ENCODE measurements around the gene CBLB.

Gene CBLB

GRCh38 chr3:105622169-105622568, 246.6 kb downstream of the CBLB start:
- Histone ChIP-seq H3F3A (ENCODE audit: low read depth) (no peaks in the 10 kb centered on the region), H3K27me3 (ENCODE audit: insufficient read depth, low read length, poor library complexity, severe bottlenecking) (no peaks in the 10 kb centered on the region), H3K4me1 (ENCODE audit: insufficient read depth, low read length, poor library complexity, severe bottlenecking) (no peaks in the 10 kb centered on the region), H3K9me2 (replicated peaks; ENCODE audit: low read depth, low read length) (no peaks in the 10 kb centered on the region), H3K4me3 (ENCODE audit: low read length, poor library complexity, severe bottlenecking) (no peak overlapping the region), H4K20me1 (ENCODE audit: insufficient read depth, low read length, poor library complexity, severe bottlenecking) (no peaks in the 10 kb centered on the region), H3K9me3 (ENCODE audit: insufficient read depth, low read depth, low read length) (no peaks in the 10 kb centered on the region), H3K79me2 (ENCODE audit: insufficient read depth, low read length) (no peaks in the 10 kb centered on the region), H3K4me2 (ENCODE audit: low read depth, low read length, poor library complexity, severe bottlenecking) (no peak overlapping the region), H2AFZ (ENCODE audit: low read length) (no peak overlapping the region), H3K36me3 (ENCODE audit: insufficient read depth, low read length) (no peaks in the 10 kb centered on the region), H3K9ac (ENCODE audit: low read depth, low read length, poor library complexity, severe bottlenecking) (no peak overlapping the region)
- TF ChIP-seq CTCF (conservative IDR thresholded peaks at IDR 0.05; ENCODE audit: low read length) (no peak), EZH2phosphoT487 (IDR thresholded peaks at IDR 0.05; ENCODE audit: borderline replicate concordance) (no peak)

GRCh38 chr3:105620236-105620635, 248.6 kb downstream of the CBLB start:
- Histone ChIP-seq H3K4me3 (ENCODE audit: low read length, poor library complexity, severe bottlenecking) (no peak overlapping the region), H3K79me2 (ENCODE audit: insufficient read depth, low read length) (no peaks in the 10 kb centered on the region), H3K27me3 (ENCODE audit: insufficient read depth, low read length, poor library complexity, severe bottlenecking) (no peaks in the 10 kb centered on the region), H3K4me2 (ENCODE audit: low read depth, low read length, poor library complexity, severe bottlenecking) (no peak overlapping the region), H3K4me1 (ENCODE audit: insufficient read depth, low read length, poor library complexity, severe bottlenecking) (no peaks in the 10 kb centered on the region), H4K20me1 (ENCODE audit: insufficient read depth, low read length, poor library complexity, severe bottlenecking) (no peaks in the 10 kb centered on the region), H3K9me2 (replicated peaks; ENCODE audit: low read depth, low read length) (no peaks in the 10 kb centered on the region), H3K36me3 (ENCODE audit: insufficient read depth, low read length) (no peaks in the 10 kb centered on the region), H2AFZ (ENCODE audit: low read length) (no peak overlapping the region), H3K9ac (ENCODE audit: low read depth, low read length, poor library complexity, severe bottlenecking) (no peak overlapping the region), H3F3A (ENCODE audit: low read depth) (no peaks in the 10 kb centered on the region), H3K9me3 (ENCODE audit: insufficient read depth, low read depth, low read length) (no peaks in the 10 kb centered on the region)
- TF ChIP-seq EZH2phosphoT487 (IDR thresholded peaks at IDR 0.05; ENCODE audit: borderline replicate concordance) = no peak
- TF ChIP-seq CTCF (conservative IDR thresholded peaks at IDR 0.05; ENCODE audit: low read length) = no peak

GRCh38 chr3:105619651-105620050, 249.2 kb downstream of the CBLB start:
- TF ChIP-seq EZH2phosphoT487 (IDR thresholded peaks at IDR 0.05; ENCODE audit: borderline replicate concordance) (no peak), CTCF (conservative IDR thresholded peaks at IDR 0.05; ENCODE audit: low read length) (no peak)
- no peak overlapping the region for H3K4me3 ChIP-seq (ENCODE audit: low read length, poor library complexity, severe bottlenecking)
- H3K9me3 ChIP-seq (ENCODE audit: insufficient read depth, low read depth, low read length) = no peaks in the 10 kb centered on the region
- H3K79me2 ChIP-seq (ENCODE audit: insufficient read depth, low read length) = no peaks in the 10 kb centered on the region
- H2AFZ ChIP-seq (ENCODE audit: low read length) = no peak overlapping the region
- H3K9ac ChIP-seq (ENCODE audit: low read depth, low read length, poor library complexity, severe bottlenecking) = no peak overlapping the region
- H4K20me1 ChIP-seq (ENCODE audit: insufficient read depth, low read length, poor library complexity, severe bottlenecking) = no peaks in the 10 kb centered on the region
- no peaks in the 10 kb centered on the region for H3F3A ChIP-seq (ENCODE audit: low read depth)
- no peaks in the 10 kb centered on the region for H3K9me2 ChIP-seq (replicated peaks; ENCODE audit: low read depth, low read length)
- no peaks in the 10 kb centered on the region for H3K36me3 ChIP-seq (ENCODE audit: insufficient read depth, low read length)
- no peaks in the 10 kb centered on the region for H3K27me3 ChIP-seq (ENCODE audit: insufficient read depth, low read length, poor library complexity, severe bottlenecking)
- no peak overlapping the region for H3K4me2 ChIP-seq (ENCODE audit: low read depth, low read length, poor library complexity, severe bottlenecking)
- no peaks in the 10 kb centered on the region for H3K4me1 ChIP-seq (ENCODE audit: insufficient read depth, low read length, poor library complexity, severe bottlenecking)
